HG02588 (cell line): ENCODE measurements around the gene F7.
"Not testable (repeated sequence)": the region's sequence is repeated elsewhere in the genome, so short reads cannot be mapped to it uniquely, and the experiment has no call there.

Experiments
- ATAC-seq: cut with Tn5 transposase; IDR thresholded peaks from one replicate; pipeline ENCODE4 v1.9.1; 2021; ENCODE audit warnings: mild to moderate bottlenecking, moderate library complexity; ENCODE audit not compliant: unreplicated experiment

Gene F7

GRCh38 chr13:113098162-113098732 is 7.3 kb upstream of the F7 start:
- ATAC-seq: no peak

GRCh38 chr13:113099142-113099541 is 6.4 kb upstream of the F7 start:
- ATAC-seq: no peak

GRCh38 chr13:113102302-113102701 is 3.3 kb upstream of the F7 start:
- not testable (repeated sequence) for ATAC-seq

- no peak for ATAC-seq
Observed at GRCh38 chr13:113102727-113103126, 2.9 kb upstream of the F7 start.

- no peak for ATAC-seq
Observed at GRCh38 chr13:113103646-113104045, 1.9 kb upstream of the F7 start.

GRCh38 chr13:113105921-113106452 is 396 bp downstream of the F7 start:
- no peak for ATAC-seq

- no peak for ATAC-seq
Observed at GRCh38 chr13:113106711-113107351, 1.2 kb downstream of the F7 start.

GRCh38 chr13:113108521-113108920 is 2.9 kb downstream of the F7 start:
- ATAC-seq: not testable (repeated sequence)

- no peak for ATAC-seq
Observed at GRCh38 chr13:113109151-113110047, 3.8 kb downstream of the F7 start.

GRCh38 chr13:113110048-113110851 is 4.7 kb downstream of the F7 start:
- no peak for ATAC-seq

- ATAC-seq: no peak
Observed at GRCh38 chr13:113110852-113111315, 5.3 kb downstream of the F7 start.

GRCh38 chr13:113111821-113112220 is 6.2 kb downstream of the F7 start:
- not testable (repeated sequence) for ATAC-seq

GRCh38 chr13:113112475-113112874 is 6.9 kb downstream of the F7 start:
- ATAC-seq: not testable (repeated sequence)

GRCh38 chr13:113112893-113113845 is 7.6 kb downstream of the F7 start:
- ATAC-seq: no peak

- ATAC-seq: no peak
Observed at GRCh38 chr13:113113846-113114271, 8.3 kb downstream of the F7 start.

GRCh38 chr13:113114511-113115362 is 9.1 kb downstream of the F7 start:
- ATAC-seq: no peak

- ATAC-seq: no peak
Observed at GRCh38 chr13:113115363-113116205, 10.0 kb downstream of the F7 start.
